Measurements from ENCODE around the gene MMP17. TPM values are rescaled to one million over a fixed set of nuclear protein-coding genes. Genes with fewer than 3 reads are reported as not detected.

Gene MMP17
- total and polyA plus RNA-seq, 9 donors: 3.3 to 11.0 (median 5.7) TPM

DNA sequence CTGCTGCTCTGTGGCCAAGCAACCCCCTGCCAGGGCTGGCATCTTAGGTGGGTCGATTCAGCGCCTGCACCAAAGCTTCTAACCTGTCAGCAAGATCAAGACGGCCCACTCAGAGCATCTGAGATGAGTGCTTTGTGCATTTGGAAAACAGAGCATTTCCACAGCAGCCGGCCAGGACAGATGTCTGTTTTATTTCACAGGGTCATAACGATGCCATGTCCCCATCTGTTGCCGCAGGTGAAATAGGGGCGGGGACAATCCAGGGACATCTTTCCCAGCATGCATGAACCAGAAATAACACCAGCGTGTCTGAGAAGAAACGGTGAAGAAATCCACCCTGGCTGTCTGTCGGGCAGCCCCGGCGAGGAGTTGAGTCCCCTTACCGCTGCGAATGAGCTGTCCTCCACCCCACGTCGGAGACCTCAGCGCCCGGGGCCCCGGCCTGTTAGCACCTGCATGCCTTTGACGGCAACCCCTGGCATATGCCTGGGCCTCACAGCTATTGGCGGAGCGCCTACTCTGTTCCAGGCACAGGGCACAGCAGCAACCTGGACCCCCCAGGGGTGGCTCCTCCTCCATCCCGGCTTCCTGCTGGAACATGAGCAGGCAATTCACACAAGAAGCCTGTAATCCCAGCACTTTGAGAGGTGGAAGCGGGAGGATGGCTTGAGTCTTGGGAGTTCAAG, 35.7 kb downstream of the MMP17 start:
- Histone ChIP-seq H3K4me3 (ENCODE audit: low read length) (no peak overlapping the region), H3K27me3 (ENCODE audit: control insufficient read depth, insufficient read depth, low read length) (peaks cover 12% of the 10 kb centered on the region), H3K4me1 (ENCODE audit: control insufficient read depth, insufficient read depth, low read length) (peaks cover 5% of the 10 kb centered on the region), H3K36me3 (ENCODE audit: control insufficient read depth, insufficient read depth, low read length) (no peaks in the 10 kb centered on the region), H3K27ac (ENCODE audit: low read length) (no peak overlapping the region), H3K9me3 (replicated peaks; ENCODE audit: control insufficient read depth, low read depth, low read length) (no peaks in the 10 kb centered on the region)
- no peak for DNase-seq
- WGBS (ENCODE audit: insufficient coverage): 52% methylated on average over 20 of the region's 24 CpGs

- Histone ChIP-seq H3K36me3 (ENCODE audit: control insufficient read depth, insufficient read depth, low read length) (no peaks in the 10 kb centered on the region), H3K27ac (ENCODE audit: low read length) (no peak overlapping the region), H3K4me1 (ENCODE audit: control insufficient read depth, insufficient read depth, low read length) (peaks cover 5% of the 10 kb centered on the region), H3K27me3 (ENCODE audit: control insufficient read depth, insufficient read depth, low read length) (peaks cover 12% of the 10 kb centered on the region), H3K9me3 (replicated peaks; ENCODE audit: control insufficient read depth, low read depth, low read length) (no peaks in the 10 kb centered on the region), H3K4me3 (ENCODE audit: low read length) (no peak overlapping the region)
- DNase-seq: no peak
- WGBS (ENCODE audit: insufficient coverage): 85% methylated on average over 6 of the region's 8 CpGs
Measured at GRCh38 chr12:131864469-131864868, 36.3 kb downstream of the MMP17 start.

GRCh38 chr12:131865180-131865875, 37.1 kb downstream of the MMP17 start:
- Histone ChIP-seq H3K4me3 (ENCODE audit: low read length) (no peak overlapping the region), H3K27me3 (ENCODE audit: control insufficient read depth, insufficient read depth, low read length) (peaks cover 12% of the 10 kb centered on the region), H3K27ac (ENCODE audit: low read length) (no peak overlapping the region), H3K36me3 (ENCODE audit: control insufficient read depth, insufficient read depth, low read length) (no peaks in the 10 kb centered on the region), H3K4me1 (ENCODE audit: control insufficient read depth, insufficient read depth, low read length) (peaks cover 5% of the 10 kb centered on the region), H3K9me3 (replicated peaks; ENCODE audit: control insufficient read depth, low read depth, low read length) (no peaks in the 10 kb centered on the region)
- DNase-seq: no peak
- 89% methylated on average over 14 of the region's 20 CpGs for WGBS (ENCODE audit: insufficient coverage)

DNA sequence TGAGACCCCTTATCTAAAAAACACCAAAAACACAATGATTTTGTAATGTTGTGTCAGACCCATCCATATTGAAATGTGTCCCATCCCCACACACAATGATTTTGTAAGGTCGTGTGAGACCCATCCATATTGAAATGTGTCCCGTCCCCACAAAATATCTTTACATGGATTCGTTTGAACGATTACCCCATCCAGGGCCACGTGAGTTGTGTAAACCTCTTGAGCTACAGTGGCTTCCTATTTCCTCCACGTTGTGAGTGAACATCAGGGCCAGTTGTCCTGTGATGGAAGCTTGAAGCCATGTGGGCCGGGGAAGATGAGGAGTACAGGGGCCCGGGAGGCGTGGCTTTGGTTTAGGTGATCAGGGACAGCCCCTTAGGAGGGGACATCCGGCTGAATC, 39.3 kb downstream of the MMP17 start:
- Histone ChIP-seq H3K9me3 (replicated peaks; ENCODE audit: control insufficient read depth, low read depth, low read length) (no peaks in the 10 kb centered on the region), H3K4me1 (ENCODE audit: control insufficient read depth, insufficient read depth, low read length) (peaks cover 3% of the 10 kb centered on the region), H3K36me3 (ENCODE audit: control insufficient read depth, insufficient read depth, low read length) (no peaks in the 10 kb centered on the region), H3K27me3 (ENCODE audit: control insufficient read depth, insufficient read depth, low read length) (peaks cover 8% of the 10 kb centered on the region), H3K4me3 (ENCODE audit: low read length) (no peak overlapping the region), H3K27ac (ENCODE audit: low read length) (no peak overlapping the region)
- DNase-seq: no peak
- WGBS (ENCODE audit: insufficient coverage): 59% methylated on average over 5 of the region's 10 CpGs

DNA sequence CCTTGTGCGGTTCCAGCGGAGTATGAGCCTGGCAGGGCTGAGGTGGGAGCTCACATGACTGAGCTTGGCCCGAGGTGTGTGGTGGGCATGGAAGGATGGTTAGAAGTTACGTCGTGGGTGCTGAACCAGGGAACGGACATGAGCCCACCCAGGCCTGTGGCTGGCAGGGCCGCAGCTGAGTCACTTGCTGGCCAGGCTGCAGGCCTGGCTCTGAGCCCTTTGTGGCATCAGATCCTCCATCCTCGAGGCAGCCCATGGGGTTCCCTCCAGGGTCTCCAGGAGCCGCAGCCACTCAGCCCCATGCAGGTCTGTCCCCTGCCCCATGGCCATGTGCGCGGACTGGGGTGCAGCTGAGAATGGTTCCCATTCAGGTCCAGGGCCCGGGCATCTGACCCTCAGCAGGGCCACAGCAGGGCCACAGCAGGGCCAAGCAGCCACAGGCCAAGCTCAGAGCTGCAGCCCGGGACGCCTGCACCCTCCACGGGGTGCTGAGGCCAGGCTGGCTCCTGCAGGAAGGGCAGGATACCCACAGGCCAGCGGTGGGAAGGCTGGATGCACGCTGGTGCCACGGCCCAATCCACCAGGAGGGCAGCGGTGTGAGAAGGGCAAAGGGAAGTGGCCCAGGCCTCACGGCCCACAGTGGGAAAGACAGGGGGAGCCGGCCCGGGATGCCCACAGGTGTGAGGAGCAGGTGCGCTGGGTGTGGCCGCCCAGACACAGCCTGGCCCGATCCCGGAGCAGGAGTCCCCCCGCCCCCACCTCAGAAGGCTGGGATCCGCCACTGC, 39.9 kb downstream of the MMP17 start:
- WGBS (ENCODE audit: insufficient coverage): 81% methylated on average over 25 of the region's 28 CpGs
- Histone ChIP-seq H3K4me3 (ENCODE audit: low read length) (no peak overlapping the region), H3K9me3 (replicated peaks; ENCODE audit: control insufficient read depth, low read depth, low read length) (no peaks in the 10 kb centered on the region), H3K27ac (ENCODE audit: low read length) (no peak overlapping the region), H3K4me1 (ENCODE audit: control insufficient read depth, insufficient read depth, low read length) (peaks cover 4% of the 10 kb centered on the region), H3K36me3 (ENCODE audit: control insufficient read depth, insufficient read depth, low read length) (no peaks in the 10 kb centered on the region), H3K27me3 (ENCODE audit: control insufficient read depth, insufficient read depth, low read length) (peaks cover 6% of the 10 kb centered on the region)
- no peak for DNase-seq

GRCh38 chr12:131869871-131870418, 41.8 kb downstream of the MMP17 start:
- no peaks in the 10 kb centered on the region for H3K9me3 ChIP-seq (replicated peaks; ENCODE audit: control insufficient read depth, low read depth, low read length)
- 73% methylated on average over 6 of the region's 16 CpGs for WGBS (ENCODE audit: insufficient coverage)
- no peak overlapping the region for H3K4me3 ChIP-seq (ENCODE audit: low read length)
- H3K27me3 ChIP-seq (ENCODE audit: control insufficient read depth, insufficient read depth, low read length): no peaks in the 10 kb centered on the region
- DNase-seq: peak; percentile 29
- no peaks in the 10 kb centered on the region for H3K36me3 ChIP-seq (ENCODE audit: control insufficient read depth, insufficient read depth, low read length)
- no peak overlapping the region for H3K27ac ChIP-seq (ENCODE audit: low read length)
- H3K4me1 ChIP-seq (ENCODE audit: control insufficient read depth, insufficient read depth, low read length): peaks cover 4% of the 10 kb centered on the region

DNA sequence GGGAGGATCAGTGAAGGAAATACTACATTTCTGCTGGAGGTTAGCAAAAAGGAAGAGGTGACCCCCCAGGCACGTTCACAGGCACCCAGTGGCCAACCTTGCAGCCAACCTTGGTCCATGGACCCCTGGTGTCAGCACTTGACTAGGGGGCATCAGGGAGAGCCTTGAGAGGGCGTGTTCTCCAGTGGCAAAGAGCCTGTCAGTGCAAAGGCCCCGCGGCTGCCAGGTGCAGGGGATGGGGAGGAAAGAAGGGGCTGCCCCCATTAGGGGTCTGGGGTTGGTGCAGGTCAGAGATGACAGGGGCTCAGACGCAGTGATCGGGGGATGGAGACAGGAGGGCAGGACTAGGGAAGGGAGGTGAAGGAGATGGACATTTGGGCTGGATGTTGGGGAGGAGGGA, 43.5 kb downstream of the MMP17 start:
- no peak overlapping the region for H3K4me3 ChIP-seq (ENCODE audit: low read length)
- no peaks in the 10 kb centered on the region for H3K9me3 ChIP-seq (replicated peaks; ENCODE audit: control insufficient read depth, low read depth, low read length)
- H3K27ac ChIP-seq (ENCODE audit: low read length): no peak overlapping the region
- 95% methylated on average over 6 of the region's 6 CpGs for WGBS (ENCODE audit: insufficient coverage)
- no peaks in the 10 kb centered on the region for H3K27me3 ChIP-seq (ENCODE audit: control insufficient read depth, insufficient read depth, low read length)
- H3K4me1 ChIP-seq (ENCODE audit: control insufficient read depth, insufficient read depth, low read length): peaks cover 4% of the 10 kb centered on the region
- H3K36me3 ChIP-seq (ENCODE audit: control insufficient read depth, insufficient read depth, low read length): no peaks in the 10 kb centered on the region
- no peak for DNase-seq

DNA sequence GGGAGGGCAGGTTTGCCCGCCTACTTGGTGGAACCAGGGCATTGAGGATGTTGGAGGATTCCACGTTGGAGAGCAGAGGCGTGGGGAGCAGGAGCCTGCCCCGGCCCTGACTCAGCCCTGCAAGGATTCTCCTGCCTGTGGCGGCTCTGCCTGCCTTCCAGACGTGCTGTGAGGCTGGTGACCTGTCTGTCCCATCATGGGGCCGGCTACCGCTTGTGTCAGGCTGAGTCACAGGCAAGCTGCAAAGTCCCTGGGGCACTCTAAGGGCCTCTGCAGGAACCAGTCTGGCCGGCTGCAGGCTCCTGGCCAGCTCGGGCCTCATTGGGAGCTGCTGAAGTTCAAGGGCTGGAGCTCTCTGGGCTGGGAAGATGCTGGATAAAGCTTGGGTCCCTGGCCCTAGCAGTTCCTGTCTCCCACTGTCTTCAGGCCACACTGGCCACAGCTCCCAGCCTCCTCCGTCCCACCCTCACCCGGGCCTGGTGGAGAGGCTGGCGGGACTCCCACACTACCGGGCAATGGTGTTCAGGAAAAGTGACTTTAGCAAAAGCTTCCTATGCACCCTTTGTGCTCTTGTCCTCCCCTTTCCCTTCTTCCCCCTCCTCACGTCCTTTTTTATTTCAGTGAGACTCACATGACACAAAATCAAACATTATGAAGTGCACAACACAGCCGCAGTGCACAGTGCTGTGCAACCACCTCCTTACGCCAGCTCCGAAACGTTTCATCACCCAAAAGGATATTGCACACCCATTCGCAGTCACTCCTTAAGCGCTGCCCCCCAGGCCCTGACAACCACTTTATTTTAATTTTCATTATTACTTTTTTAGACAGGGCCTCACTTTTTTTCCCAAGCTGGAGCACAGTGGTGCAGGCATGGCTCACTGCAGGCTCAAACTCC, 44.2 kb downstream of the MMP17 start:
- Histone ChIP-seq H3K4me1 (ENCODE audit: control insufficient read depth, insufficient read depth, low read length) (peaks cover 4% of the 10 kb centered on the region), H3K27ac (ENCODE audit: low read length) (no peak overlapping the region), H3K4me3 (ENCODE audit: low read length) (no peak overlapping the region), H3K9me3 (replicated peaks; ENCODE audit: control insufficient read depth, low read depth, low read length) (no peaks in the 10 kb centered on the region), H3K27me3 (ENCODE audit: control insufficient read depth, insufficient read depth, low read length) (peaks cover 2% of the 10 kb centered on the region), H3K36me3 (ENCODE audit: control insufficient read depth, insufficient read depth, low read length) (no peaks in the 10 kb centered on the region)
- 47% methylated on average over 17 of the region's 21 CpGs for WGBS (ENCODE audit: insufficient coverage)
- peak; percentile 33 for DNase-seq

- Histone ChIP-seq H3K4me1 (ENCODE audit: control insufficient read depth, insufficient read depth, low read length) (peaks cover 4% of the 10 kb centered on the region), H3K27ac (ENCODE audit: low read length) (no peak overlapping the region), H3K9me3 (replicated peaks; ENCODE audit: control insufficient read depth, low read depth, low read length) (no peaks in the 10 kb centered on the region), H3K4me3 (ENCODE audit: low read length) (no peak overlapping the region), H3K36me3 (ENCODE audit: control insufficient read depth, insufficient read depth, low read length) (no peaks in the 10 kb centered on the region), H3K27me3 (ENCODE audit: control insufficient read depth, insufficient read depth, low read length) (peaks cover 5% of the 10 kb centered on the region)
- 94% methylated on average over 19 of the region's 21 CpGs for WGBS (ENCODE audit: insufficient coverage)
- DNase-seq: no peak
Measured at GRCh38 chr12:131873293-131873692, 45.1 kb downstream of the MMP17 start.

All from muscle of leg (tissue), 11 donors.